ENCODE results near the gene RNF34.

The RNF34 gene

DNA sequence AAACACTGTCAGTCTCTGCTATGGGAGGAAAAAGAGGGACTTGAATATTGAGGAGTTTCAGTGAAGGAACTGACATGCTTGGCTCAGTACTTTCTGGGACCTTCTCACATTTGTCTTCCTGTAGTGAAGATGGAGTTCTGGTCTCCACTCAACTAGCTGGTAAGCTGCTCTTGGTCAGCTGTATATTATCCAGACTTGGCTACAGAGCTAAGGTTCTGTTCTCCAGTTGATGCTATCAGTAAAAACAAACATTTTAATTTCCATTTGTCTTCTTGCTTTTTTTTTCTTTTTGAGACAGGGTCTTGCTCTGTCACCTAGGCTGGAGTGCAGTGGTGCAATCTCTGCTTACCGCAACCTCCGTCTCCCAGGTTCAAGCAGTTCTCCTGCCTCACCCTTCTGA is 5.3 kb downstream of the RNF34 start:
- TF ChIP-seq ZNF274 (IDR thresholded peaks at IDR 0.05; ENCODE audit: low read depth, low read length), result no peak
- H3K4me3 ChIP-seq (ENCODE audit: low read length), result no peak overlapping the region

DNA sequence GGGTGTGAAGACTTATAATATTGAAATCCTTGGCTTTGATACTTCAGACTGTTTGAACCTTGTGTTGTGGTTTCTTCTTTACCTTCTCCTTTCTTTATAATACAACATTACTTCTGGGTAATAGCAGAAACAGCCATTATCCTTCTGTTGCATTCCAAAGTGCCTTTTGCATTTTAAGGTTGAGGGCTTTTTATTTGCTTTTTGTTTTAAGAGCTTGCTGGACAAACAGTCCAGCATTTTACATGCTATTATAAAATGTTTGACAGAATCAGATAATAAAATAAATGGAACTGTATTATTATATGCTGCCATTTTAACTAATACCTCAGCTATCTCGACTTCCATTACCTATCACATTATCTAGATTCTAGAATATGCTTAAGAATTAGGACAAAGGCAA is 14.0 kb downstream of the RNF34 start:
- no peak for TF ChIP-seq ZNF274 (IDR thresholded peaks at IDR 0.05; ENCODE audit: low read depth, low read length)
- H3K4me3 ChIP-seq (ENCODE audit: low read length), result no peak overlapping the region

DNA sequence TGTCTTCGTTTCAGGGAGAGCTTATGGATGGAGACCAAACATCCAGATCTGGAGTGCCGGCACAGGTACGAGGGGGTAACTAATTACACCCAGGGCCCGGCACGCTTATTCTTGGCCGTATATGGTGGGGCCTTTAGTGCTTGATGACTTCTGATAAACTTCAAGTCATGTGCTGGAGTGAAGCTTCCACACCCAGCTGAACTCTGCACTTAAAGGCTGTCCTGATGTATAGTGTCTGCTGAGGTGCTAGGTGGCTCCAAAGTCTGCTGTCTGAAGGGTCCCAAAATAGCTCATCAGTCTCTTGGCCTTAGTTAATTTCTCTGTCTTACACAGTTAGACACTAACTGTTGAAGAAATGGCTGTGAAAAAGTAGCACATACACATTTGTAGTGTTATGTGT is 17.9 kb downstream of the RNF34 start:
- H3K4me3 ChIP-seq (ENCODE audit: low read length), result no peak overlapping the region
- TF ChIP-seq ZNF274 (IDR thresholded peaks at IDR 0.05; ENCODE audit: low read depth, low read length), result no peak

DNA sequence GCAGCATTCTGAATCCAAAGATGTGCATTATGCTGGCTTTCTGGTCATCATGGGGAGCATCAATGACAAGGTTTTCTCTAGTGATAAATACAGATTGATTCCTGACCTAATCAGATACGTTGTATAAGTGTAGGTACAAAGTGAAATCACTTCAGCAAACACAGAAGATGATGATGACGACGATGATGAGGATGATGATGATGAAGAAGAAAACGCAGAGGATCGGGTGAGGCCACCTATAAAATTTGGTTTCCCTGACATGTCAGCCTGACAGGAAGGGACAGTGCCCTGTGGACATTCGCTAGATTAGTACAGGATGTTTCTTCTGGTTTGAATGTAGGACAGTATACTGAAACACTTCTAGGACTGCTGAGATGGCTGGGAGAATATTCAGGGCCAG is 20.2 kb downstream of the RNF34 start:
- TF ChIP-seq ZNF274 (IDR thresholded peaks at IDR 0.05; ENCODE audit: low read depth, low read length), result no peak
- no peak overlapping the region for H3K4me3 ChIP-seq (ENCODE audit: low read length)

DNA sequence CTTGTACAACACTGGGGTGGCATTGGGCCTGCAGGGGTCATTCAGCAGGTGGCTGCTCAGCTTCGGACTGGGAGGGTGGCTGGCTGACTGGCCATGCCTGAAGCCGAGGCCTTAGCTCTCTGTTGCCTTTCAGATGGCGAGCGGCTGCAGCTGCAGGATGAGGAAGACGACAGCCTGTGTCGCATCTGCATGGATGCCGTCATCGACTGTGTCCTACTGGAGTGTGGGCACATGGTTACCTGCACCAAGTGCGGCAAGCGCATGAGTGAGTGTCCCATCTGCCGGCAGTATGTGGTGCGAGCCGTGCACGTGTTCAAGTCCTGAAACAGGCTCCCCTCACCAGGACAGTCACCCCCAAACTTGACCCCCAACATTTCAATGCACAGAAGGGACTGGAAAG is 23.3 kb downstream of the RNF34 start:
- no peak overlapping the region for H3K4me3 ChIP-seq (ENCODE audit: low read length)
- TF ChIP-seq ZNF274 (IDR thresholded peaks at IDR 0.05; ENCODE audit: low read depth, low read length), result no peak

DNA sequence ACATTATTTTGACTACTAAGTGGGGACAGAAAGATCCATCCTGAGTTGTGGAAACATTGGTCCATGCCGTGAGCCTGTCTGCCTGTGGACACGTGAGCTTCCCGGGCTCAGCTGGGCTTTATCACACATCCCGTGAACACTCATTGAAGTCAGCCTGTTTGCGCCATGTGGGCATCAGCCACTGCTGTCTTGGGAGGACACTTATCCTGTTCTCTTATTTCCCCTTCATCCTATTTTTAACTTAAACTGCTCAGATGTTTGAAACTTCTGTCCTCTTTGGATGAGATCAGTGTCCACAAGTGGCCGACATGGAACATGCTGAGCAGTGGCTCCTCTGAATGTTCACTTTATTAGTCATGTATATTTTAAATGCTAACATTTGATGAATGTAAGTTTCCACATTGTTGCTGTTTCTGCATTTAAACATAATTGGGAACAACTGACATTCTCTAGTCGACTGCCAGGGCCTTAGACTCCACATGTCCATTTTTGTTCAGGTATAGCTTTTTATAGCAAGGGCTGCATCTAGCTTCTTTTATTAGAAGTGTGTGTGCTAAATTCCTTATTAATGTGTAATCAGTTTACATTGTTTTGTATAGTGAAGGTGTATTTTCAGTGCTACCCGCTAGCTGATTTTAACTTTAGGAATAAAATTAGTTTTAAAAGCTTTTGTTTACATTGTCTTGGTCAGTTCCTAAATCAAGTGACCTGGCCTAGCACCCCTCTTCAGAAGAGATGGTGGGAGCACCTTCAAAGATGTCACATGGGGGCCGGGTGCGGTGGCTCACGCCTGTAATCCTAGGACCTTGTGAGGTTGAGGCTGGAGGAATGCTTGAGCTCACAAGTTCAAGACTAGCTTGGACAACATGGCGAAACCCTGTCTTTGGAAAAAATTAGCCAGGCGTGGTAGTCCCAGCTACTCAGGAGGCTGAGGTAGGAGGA is 24.0 kb downstream of the RNF34 start:
- TF ChIP-seq ZNF274 (IDR thresholded peaks at IDR 0.05; ENCODE audit: low read depth, low read length), result no peak
- H3K4me3 ChIP-seq (ENCODE audit: low read length), result no peak overlapping the region

DNA sequence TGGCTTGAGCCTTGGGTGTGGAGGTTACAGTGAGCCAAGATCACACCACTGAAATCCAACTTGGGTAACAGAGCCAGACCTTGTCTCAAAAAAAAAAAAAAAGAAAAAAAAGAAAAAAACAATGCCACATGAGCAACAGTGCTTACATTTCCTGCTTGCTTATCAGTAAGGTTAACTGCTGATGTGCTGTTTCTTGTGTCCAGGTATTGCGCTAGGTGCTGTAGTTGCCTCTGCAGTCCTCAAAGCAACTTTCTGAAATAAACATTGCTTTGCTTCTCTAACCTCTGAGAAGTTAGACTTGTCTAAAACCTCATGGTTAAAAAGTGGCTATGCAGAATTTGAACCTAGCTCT is 24.7 kb downstream of the RNF34 start:
- H3K4me3 ChIP-seq (ENCODE audit: low read length), result no peak overlapping the region
- TF ChIP-seq ZNF274 (IDR thresholded peaks at IDR 0.05; ENCODE audit: low read depth, low read length), result no peak

DNA sequence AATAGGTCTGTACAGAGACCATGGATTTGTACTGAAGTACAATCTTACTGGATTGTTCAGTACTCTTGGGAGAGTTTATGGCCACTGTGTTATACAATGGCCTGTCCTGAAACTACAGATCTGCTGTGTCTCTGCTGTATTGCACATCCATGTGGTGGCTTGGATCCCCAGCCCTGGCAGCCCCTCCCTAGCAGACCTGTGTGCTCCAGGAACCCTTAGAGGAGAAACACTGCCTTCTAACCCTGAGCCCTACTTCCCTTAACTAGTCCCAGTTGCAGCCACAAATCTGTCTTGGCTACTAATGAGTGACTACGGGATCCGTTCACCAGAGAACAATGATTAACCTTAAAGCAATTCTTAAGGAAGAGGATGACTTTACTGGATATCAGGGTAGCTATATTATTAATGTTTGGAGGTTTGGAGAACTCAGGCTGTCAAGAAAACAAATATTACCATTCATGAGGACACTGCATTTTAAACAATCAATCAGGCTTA is 27.7 kb downstream of the RNF34 start:
- H3K4me3 ChIP-seq (ENCODE audit: low read length), result no peak overlapping the region
- TF ChIP-seq ZNF274 (IDR thresholded peaks at IDR 0.05; ENCODE audit: low read depth, low read length), result no peak

DNA sequence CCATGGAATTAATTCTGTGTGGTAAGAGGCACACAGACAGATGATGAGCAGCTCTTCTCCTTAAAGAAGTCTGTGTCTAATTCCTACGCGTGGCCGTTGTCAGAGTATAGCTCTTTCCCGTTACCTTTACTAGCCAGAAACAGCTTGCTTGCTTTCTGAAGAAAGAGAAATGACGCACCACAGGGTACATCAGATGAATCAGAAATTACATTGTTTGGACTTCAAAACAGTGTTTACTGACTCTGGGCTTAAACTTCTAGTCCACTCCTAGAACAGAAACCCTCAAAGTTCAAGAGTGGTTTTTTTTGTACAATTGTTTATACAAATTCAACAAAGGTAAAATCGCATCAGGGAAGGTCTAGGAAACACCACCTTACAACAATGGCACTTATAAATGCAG is 29.0 kb downstream of the RNF34 start:
- H3K4me3 ChIP-seq (ENCODE audit: low read length), result no peak overlapping the region
- TF ChIP-seq ZNF274 (IDR thresholded peaks at IDR 0.05; ENCODE audit: low read depth, low read length), result no peak

DNA sequence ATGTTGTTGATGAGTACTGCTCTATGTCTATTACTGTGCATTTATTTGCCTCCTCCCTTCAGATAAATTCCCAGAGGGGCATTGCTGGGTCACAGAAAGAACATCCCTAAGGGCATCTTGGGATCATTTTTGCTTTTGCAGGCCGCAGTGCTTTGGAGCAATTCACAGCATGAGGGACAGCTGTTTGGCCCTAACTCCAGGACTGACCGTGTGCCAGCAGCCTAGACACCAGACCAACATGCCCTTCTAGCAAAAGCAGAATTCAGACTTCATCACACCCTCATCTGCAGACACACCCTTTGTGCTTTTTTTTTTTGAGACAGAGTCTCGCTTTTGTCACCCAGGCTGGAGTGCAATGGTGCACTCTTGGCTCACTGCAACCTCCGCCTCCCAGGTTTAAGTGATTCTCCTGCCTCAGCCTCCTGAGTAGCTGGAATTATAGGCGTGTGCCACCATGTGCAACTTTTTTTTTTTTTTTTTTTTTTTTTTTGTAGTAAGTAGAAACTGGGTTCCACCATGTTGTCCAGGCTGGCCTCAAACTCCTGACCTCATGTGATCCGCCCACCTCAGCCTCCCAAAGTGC is 31.0 kb downstream of the RNF34 start:
- no peak overlapping the region for H3K4me3 ChIP-seq (ENCODE audit: low read length)
- TF ChIP-seq ZNF274 (IDR thresholded peaks at IDR 0.05; ENCODE audit: low read depth, low read length), result no peak

DNA sequence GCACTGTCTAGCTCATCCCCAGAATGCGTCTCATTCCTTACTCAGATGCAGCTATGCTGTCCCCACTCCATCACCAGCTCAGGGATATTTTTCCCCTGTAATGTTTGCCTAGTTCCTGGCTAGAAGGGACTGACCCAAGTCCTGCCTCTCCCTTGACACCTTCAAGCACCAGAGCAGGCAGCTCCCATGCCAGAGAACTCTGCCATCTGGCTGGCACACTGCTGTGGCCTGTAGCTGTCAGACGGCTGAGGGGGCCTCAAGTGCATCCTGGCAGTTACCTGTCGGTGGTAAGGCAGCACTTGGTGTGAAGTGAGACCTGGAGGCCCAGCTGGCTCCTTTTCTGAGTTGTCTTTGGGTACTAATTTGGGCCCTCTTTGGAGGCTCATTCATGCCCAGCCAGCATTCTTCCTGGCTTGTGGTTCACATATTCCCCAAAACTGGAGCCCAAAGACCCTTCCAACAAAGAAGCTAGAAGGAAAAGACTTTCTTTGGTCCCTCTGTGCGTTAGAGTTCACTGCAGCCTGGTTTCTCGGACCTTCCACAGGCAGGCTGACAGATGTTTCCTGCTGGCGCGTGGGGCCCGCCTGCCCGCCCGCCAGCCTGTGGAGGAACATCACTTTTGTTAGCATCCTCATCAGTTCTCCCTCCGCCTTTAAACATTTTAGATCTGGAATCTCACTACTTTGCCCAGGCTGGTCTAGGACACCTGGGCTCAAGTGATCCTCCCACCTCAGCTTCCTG is 33.0 kb downstream of the RNF34 start:
- no peak overlapping the region for H3K4me3 ChIP-seq (ENCODE audit: low read length)
- TF ChIP-seq ZNF274 (IDR thresholded peaks at IDR 0.05; ENCODE audit: low read depth, low read length), result no peak

DNA sequence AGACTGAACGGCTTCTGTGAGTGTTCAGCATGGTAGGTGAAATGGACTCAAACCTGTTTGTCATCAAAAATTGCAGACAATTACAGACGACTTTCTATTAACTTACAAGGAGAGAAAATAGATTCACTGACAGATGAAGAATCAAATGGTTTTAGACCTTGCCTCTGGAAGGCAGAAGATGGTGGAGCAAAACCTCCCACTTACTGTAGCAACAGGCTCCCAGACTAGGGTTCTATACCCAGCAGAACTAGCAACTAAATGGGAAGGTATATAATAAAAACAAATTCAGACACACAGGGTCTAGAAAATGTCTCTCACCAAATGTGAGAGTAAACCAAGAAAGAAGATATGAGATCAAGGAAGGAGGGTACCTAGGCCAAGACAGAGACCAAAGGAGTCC is 36.8 kb downstream of the RNF34 start:
- H3K4me3 ChIP-seq (ENCODE audit: low read length), result no peak overlapping the region
- no peak for TF ChIP-seq ZNF274 (IDR thresholded peaks at IDR 0.05; ENCODE audit: low read depth, low read length)

DNA sequence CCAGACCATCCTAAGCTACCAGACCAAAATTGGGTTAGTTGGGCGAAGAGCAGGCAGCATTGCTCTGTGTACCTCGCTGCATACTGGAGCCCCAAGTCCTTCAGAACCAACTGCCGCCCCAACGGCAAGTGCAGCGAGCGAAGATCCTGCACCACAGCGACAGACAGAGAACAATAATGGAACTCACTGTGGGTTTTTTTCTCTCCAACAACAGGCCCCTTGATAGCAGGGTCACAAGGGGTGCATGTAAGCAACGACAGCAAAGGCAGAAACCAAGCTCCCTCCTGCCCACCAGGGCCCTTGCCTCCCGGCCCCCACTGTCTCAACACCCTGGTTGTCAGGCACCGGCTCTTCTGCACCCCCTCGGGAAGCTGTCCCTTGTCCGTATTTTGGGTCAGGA is 39.0 kb downstream of the RNF34 start:
- no peak overlapping the region for H3K4me3 ChIP-seq (ENCODE audit: low read length)
- no peak for TF ChIP-seq ZNF274 (IDR thresholded peaks at IDR 0.05; ENCODE audit: low read depth, low read length)

DNA sequence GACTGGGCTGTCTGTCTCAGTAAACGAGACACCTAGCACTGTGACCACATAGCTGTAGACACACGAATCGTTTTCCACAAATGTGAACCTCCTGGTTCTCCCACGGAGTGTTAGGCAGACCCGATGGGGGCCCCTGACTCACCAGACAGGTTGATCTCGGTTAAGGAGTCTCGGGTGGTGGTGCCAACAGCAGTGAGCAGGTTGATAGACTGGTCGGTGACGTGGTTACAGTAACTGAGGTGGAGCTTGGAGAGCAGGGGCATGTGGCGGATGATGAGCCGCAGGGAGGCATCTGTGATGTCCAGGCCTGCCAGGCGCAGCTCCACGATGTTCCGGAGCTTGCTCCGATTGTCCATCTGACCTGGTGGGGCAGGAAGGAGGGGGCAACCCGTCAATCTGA is 39.8 kb downstream of the RNF34 start:
- no peak for TF ChIP-seq ZNF274 (IDR thresholded peaks at IDR 0.05; ENCODE audit: low read depth, low read length)

DNA sequence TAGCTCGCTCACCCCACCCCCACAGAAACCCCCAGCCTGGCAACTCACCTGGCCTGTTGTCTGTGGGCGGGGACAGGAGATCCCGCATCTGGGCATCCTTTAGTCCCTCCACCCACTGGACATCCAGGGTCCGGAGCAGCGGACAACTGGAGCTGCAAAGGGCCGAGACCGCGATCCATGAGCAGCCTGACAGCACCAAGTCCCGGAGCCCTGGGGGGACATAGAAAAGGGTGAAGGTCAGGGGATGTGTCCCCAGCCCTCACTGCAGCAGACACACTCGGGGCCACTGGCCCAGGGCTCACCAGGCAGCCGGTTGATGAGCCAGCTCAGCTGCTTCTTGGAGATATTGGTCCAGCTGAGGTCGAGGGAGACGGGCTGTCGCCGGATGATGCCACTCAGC is 40.9 kb downstream of the RNF34 start:
- no peak overlapping the region for H3K4me3 ChIP-seq (ENCODE audit: low read length)
- TF ChIP-seq ZNF274 (IDR thresholded peaks at IDR 0.05; ENCODE audit: low read depth, low read length), result no peak

More for the DNA sequence above, 39.8 kb downstream of the RNF34 start:
- no peak overlapping the region for H3K4me3 ChIP-seq (ENCODE audit: low read length)
